Measurements from ENCODE around the gene CRB2.

CRB2 gene

DNA sequence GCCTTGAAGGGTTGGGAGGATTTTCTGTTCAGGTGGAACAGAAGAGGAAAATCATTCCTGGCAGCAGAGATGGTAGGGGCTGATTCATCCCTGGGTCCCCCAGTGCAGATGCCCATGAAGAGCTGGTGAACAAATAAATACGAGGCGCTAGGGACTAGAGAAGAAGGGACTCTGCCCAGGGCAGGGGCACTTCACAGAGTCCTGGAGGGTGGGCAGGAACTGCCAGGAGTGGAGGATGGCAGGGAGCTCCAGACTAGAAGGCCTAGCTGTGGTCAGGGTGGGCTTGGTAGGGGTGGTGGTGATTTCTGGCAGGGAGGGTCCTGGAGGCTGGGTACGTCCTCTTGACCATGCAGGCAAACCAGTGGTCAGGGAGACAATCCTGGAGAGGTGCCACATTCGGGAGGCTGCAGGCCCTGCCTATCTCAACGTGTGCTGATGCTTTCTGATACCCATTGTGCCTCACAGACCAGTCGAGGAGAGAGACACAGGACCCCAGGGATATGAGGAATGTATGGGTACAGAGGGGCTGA, 69.9 kb downstream of the CRB2 start:
- no peak for DNase-seq (ENCODE audit: low read depth)
- TF ChIP-seq, protein P1, sequence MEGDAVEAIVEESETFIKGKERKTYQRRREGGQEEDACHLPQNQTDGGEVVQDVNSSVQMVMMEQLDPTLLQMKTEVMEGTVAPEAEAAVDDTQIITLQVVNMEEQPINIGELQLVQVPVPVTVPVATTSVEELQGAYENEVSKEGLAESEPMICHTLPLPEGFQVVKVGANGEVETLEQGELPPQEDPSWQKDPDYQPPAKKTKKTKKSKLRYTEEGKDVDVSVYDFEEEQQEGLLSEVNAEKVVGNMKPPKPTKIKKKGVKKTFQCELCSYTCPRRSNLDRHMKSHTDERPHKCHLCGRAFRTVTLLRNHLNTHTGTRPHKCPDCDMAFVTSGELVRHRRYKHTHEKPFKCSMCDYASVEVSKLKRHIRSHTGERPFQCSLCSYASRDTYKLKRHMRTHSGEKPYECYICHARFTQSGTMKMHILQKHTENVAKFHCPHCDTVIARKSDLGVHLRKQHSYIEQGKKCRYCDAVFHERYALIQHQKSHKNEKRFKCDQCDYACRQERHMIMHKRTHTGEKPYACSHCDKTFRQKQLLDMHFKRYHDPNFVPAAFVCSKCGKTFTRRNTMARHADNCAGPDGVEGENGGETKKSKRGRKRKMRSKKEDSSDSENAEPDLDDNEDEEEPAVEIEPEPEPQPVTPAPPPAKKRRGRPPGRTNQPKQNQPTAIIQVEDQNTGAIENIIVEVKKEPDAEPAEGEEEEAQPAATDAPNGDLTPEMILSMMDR (conservative IDR thresholded peaks at IDR 0.05; ENCODE audit: low read depth, low read length): no peak

DNA sequence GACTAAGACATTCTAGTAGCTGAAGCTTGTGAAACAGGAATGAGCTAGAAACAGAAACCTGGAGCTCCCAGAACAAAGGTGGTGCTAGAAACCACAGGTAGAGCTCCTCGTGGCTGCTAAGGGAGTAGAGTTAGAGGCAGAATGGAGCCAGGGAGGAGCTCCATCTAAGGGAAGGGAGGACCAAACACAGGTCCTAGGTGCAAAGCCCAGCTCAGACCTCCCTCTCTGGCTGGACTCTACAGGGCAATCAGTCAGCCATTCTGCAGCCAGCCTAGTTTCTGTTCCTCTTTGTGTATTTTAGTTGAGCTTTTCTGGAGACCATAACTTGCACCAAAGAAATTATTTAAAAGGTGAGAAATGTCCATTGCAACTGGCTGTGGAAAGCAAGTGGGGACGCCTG, 70.4 kb downstream of the CRB2 start:
- TF ChIP-seq, protein P1 (conservative IDR thresholded peaks at IDR 0.05; ENCODE audit: low read depth, low read length): no peak
- no peak overlapping the region for H3K4me3 ChIP-seq (ENCODE audit: low read length)
- DNase-seq (ENCODE audit: low read depth): no peak

More for the DNA sequence above, 69.9 kb downstream of the CRB2 start:
- H3K4me3 ChIP-seq (ENCODE audit: low read length): no peak overlapping the region

Measured in retinal pigment epithelial cell (primary cell).